HG03342 (cell line): Measurements from ENCODE around the gene GLP1R.
"Not testable (repeated sequence)": the region's sequence is repeated elsewhere in the genome, so short reads cannot be mapped to it uniquely, and the experiment has no call there.

Experiments used
- ATAC-seq: cut with Tn5 transposase; IDR thresholded peaks from one replicate; pipeline ENCODE4 v1.9.1; 2021; ENCODE audit warnings: mild to moderate bottlenecking, moderate library complexity; ENCODE audit not compliant: unreplicated experiment

The GLP1R gene

DNA sequence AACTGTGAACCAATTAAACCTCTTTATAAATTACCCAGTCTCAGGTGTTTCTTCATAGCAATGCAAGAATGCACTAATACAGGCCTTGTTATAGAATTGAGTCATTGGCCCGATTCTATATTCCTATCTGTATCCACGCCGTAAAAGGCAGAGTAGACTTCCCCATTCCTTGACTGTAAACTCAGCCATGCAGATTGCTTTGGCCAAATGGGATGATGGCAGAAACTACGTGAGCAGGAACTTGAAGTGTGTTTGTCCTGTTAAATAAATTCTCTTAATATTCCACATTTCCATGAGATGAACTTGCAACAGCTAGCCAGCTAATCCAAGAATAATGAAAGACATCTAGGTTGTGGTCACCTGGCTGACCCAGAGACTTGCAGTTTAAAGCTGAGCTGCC lies 70.3 kb downstream of the GLP1R start:
- no peak for ATAC-seq

DNA sequence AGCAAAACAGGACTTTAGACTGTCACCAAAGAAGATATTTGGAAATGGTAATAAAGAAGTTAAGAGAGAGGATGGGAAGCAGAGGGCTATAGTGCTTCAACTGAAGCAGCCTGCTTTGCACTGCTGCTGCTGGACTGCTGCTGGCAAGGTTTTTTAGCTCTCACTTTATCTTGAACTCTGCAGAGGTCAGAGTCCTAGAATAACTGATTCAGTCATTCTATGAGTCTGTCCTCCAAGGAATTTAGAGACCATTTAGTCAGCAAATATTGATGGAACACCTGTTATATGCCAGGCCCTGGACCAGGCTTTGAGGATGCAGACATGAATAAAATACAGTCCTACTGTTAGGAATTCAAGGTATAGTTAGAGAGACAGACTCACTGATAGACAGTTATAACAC lies 75.5 kb downstream of the GLP1R start:
- ATAC-seq: no peak

DNA sequence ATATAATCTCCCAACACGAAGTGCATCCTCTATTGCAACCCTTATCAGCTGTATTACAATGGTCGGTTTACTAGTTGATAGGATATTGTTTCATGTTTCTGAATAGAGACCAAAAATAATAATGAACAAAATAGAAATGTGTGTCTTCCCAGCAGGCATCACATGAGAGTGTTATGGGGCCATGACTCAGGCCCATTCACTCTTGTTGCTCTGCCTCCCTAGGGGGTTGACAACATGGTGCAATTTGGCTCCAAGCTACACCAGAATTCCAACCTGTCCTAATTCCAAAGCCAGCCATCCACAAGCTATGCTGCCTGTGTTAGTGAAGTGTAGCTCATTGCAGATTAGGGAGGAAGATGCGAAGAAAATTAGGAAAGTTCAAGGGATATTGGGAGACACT lies 79.5 kb downstream of the GLP1R start:
- ATAC-seq: no peak

DNA sequence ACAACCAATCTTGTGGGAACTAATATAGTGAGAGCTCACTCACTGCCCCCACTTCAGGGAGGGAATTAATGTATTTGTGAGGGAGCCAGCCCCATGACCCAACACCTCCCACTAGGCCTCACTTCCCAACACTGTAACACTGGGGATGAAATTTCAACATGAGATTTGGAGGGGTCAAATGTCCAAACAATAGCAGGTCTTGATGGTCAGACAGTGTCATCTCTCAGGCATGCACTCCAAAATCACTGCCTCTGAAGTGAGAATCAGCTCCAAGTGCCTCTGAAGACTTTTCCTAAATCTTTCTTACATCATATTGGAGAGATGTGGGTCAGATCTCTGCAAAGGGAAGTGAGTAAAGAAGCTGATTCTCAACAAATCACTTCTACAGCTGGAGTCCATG lies 80.3 kb downstream of the GLP1R start:
- ATAC-seq: no peak

DNA sequence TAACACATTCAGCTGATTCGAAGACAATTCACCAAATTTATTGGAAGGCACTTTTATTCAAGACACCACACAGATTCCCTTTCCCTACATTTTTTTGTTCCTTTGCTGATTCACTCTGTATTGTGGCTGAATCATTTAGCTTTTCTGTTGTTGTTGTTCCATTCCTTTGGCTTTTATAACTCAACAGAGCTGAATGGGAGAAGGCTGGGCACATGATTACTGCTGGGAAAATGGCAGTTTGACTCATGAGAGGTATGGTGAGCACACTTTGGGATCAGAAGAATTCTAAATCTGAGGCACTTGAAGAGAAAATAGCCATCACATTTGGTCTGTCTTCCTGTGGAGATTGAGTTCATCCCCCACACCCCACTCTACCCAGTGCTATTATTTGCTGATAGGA lies 82.1 kb downstream of the GLP1R start:
- ATAC-seq: no peak

DNA sequence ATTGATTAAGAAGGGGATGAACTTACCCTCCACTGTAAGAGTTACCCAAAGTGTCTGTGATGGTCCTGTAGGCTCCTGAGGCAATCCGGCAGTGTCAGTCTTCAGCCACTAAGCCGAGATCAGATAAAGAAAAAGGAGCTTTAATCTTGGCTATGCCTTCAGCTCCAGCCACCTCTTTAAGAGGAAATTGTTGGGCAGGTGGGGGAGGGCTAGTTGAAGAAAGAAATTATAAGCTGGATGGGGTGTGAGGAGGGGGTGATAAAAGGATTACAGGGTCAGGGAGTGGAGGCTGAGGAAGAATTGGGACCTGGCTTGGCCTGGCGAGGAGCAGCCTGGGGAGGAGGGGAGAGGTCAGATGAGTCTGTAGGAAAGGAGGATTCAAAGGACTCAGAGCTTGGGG lies 86.2 kb downstream of the GLP1R start:
- not testable (repeated sequence) for ATAC-seq

DNA sequence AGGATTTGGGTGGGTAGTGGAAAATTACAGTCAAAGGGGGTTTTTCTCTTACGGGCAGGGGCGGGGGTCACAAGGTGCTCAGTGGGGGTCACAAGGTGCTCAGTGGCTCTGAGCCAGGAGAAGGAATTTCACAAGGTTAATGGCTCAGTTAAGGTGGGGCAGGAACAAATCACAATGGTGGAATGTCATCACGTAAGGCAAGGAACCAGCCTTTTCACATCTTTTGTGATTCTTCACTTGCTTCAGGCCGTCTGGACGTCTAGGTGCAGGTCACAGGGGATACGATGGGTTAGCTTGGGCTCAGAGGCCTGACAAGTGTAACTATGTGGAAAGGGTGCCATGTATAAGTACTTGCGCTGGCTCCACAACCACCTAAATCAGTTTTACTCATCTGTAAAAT lies 87.6 kb downstream of the GLP1R start:
- ATAC-seq: not testable (repeated sequence)

DNA sequence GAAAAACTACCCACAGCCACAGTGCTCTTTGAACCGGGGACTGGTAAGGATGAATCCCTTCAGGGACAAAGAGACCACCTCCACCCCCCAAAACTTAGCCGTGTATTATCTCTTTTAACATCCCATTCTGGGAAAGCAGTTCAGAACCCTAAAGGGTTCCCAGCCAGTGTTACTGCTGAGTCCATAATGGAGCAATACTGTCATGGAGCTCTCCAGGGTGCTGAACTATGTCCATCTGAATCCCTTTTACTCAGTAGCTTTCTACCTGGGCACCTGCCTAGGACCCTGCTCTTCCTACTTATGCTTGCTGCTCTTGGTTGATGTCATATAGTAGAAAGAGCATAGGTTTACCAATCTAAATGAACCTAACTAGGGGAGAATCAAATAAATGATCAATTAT lies 88.7 kb downstream of the GLP1R start:
- no peak for ATAC-seq
